SK-N-SH (cell line): ENCODE results near the gene OR51B2. TPM values are rescaled to one million over a fixed set of nuclear protein-coding genes. Genes with fewer than 3 reads are reported as not detected.

Experiments
- CTCF ChIA-PET: fragments of 300-600, 350-600 bp; formaldehyde crosslinking; extraction: SDS; loops from one replicate; lab custom pipeline; 2021; lab: Yijun Ruan, JAX
- POLR2A ChIA-PET: fragments of 350-600 bp; sonication (Branson Sonifier 250); formaldehyde crosslinking; extraction: SDS; loops from one replicate; lab custom pipeline; 2020; ENCODE audit warnings: antibody characterized with exemption, inconsistent platforms; lab: Yijun Ruan, JAX
- DNase-seq: peaks from one replicate; pipeline ENCODE4 v3.0.0; 2012
- H2AFZ ChIP-seq: fragments of 200-600 bp; sonication (generic); 2 replicates; pipeline ENCODE4 v1.8.1; 2016; ENCODE audit warnings: antibody characterized with exemption, mild to moderate bottlenecking, low read depth
- H3F3A ChIP-seq: fragments of 200-600 bp; sonication (generic); replicated peaks from 2 replicates; pipeline ENCODE3; 2016; ENCODE audit warnings: antibody characterized with exemption, mild to moderate bottlenecking; ENCODE audit not compliant: insufficient read depth
- H3K27ac ChIP-seq, 2 experiments: fragments of 200-500 bp in 1 of 2; fragments of 200-600 bp in 1 of 2; sonication (Bioruptor generic) in 1 of 2; sonication (generic), shearing (Covaris generic) in 1 of 2; 2 replicates each; pipeline versions ENCODE4 v1.5.1 to v1.6.1; 2014 to 2016; ENCODE audit warnings: low read depth in 2 of 2, inconsistent platforms in 1 of 2, low read length in 1 of 2, mild to moderate bottlenecking in 1 of 2, mixed read lengths in 1 of 2
- H3K27me3 ChIP-seq: fragments of 200-600 bp; sonication (generic), shearing (Covaris generic); 2 replicates; pipeline ENCODE4 v1.6.1; 2016; ENCODE audit warnings: mixed run types; ENCODE audit not compliant: insufficient read depth
- H3K36me3 ChIP-seq, 2 experiments: fragments of 200-500 bp in 1 of 2; fragments of 200-600 bp in 1 of 2; sonication (Bioruptor generic) in 1 of 2; sonication (generic) in 1 of 2; replicated peaks in 1 of 2; 2 replicates each; pipeline versions ENCODE3 to v1.5.1; 2014 to 2016; ENCODE audit warnings: low read length in 1 of 2, mild to moderate bottlenecking in 1 of 2; ENCODE audit not compliant: insufficient read depth in 2 of 2, control insufficient read depth in 1 of 2
- H3K4me1 ChIP-seq, 2 experiments: fragments of 200-500 bp in 1 of 2; fragments of 200-600 bp in 1 of 2; sonication (Bioruptor generic) in 1 of 2; sonication (generic), shearing (Covaris generic) in 1 of 2; 2 replicates each; pipeline versions ENCODE4 v1.5.1 to v1.6.1; 2014 to 2016; ENCODE audit warnings: low read depth in 1 of 2, low read length in 1 of 2, mixed run types in 1 of 2; ENCODE audit not compliant: insufficient read depth in 2 of 2, control insufficient read depth in 1 of 2
- H3K4me2 ChIP-seq: fragments of 200-600 bp; sonication (generic), shearing (Covaris generic); 2 replicates; pipeline ENCODE4 v1.6.1; 2017; ENCODE audit warnings: mixed run types
- H3K4me3 ChIP-seq, 2 experiments: fragments of 200-500 bp in 1 of 2; fragments of 200-600 bp in 1 of 2; sonication (Bioruptor generic) in 1 of 2; sonication (generic), shearing (Covaris generic) in 1 of 2; 2 replicates each; pipeline versions ENCODE4 v1.5.1 to v1.8.1; 2014 to 2016; ENCODE audit warnings: low read depth in 2 of 2, inconsistent platforms in 1 of 2, low read length in 1 of 2, mild to moderate bottlenecking in 1 of 2, mixed read lengths in 1 of 2, moderate library complexity in 1 of 2
- H3K79me2 ChIP-seq: fragments of 200-600 bp; sonication (generic); 2 replicates; pipeline ENCODE4 v1.8.1; 2017; ENCODE audit warnings: mild to moderate bottlenecking; ENCODE audit not compliant: insufficient read depth
- H3K9ac ChIP-seq: fragments of 200-600 bp; sonication (generic); 2 replicates; pipeline ENCODE4 v1.6.1; 2017; ENCODE audit warnings: mixed run types
- H3K9me2 ChIP-seq: fragments of 200-600 bp; sonication (generic); 2 replicates; pipeline ENCODE4 v1.6.1; 2017; ENCODE audit warnings: mixed run types
- H3K9me3 ChIP-seq: fragments of 200-600 bp; sonication (generic); 2 replicates; pipeline ENCODE4 v1.6.1; 2017; ENCODE audit warnings: mixed run types, mild to moderate bottlenecking, moderate library complexity
- H4K20me1 ChIP-seq: fragments of 200-600 bp; sonication (generic); 2 replicates; pipeline ENCODE4 v1.6.1; 2017; ENCODE audit warnings: mild to moderate bottlenecking, mixed run types; ENCODE audit not compliant: insufficient read depth
- CTCF ChIP-seq: fragments of 200-600 bp; sonication (generic); IDR thresholded peaks from 2 replicates; pipeline ENCODE4 v1.6.1; 2017; ENCODE audit warnings: antibody characterized with exemption, mild to moderate bottlenecking, moderate library complexity
- EP300 ChIP-seq, 2 experiments: IDR thresholded peaks; 2 replicates each; pipeline versions ENCODE4 v1.4.0 to v1.6.1; 2012; ENCODE audit warnings: borderline replicate concordance in 1 of 2, low read depth in 1 of 2, low read length in 1 of 2
- EZH2phosphoT487 ChIP-seq: fragments of 200-600 bp; sonication (generic); IDR thresholded peaks from 2 replicates; pipeline ENCODE4 v1.6.1; 2017; ENCODE audit warnings: low read depth, mixed run types, mild to moderate bottlenecking, antibody characterized with exemption, moderate library complexity, borderline replicate concordance
- FOXJ3 ChIP-seq: sonication (generic); formaldehyde crosslinking; IDR thresholded peaks from 2 replicates; pipeline ENCODE4 v1.5.1; 2020; ENCODE audit warnings: mild to moderate bottlenecking, missing genetic modification reagents
- GATA2 ChIP-seq: sonication (generic); formaldehyde crosslinking; IDR thresholded peaks from 2 replicates; pipeline ENCODE4 v1.5.0; 2020; ENCODE audit warnings: mild to moderate bottlenecking, missing genetic modification reagents
- IRF3 ChIP-seq: fragments of 150-350 bp; IDR thresholded peaks from 2 replicates; pipeline ENCODE4 v1.6.1; 2016; ENCODE audit warnings: mild to moderate bottlenecking, low read depth, low read length
- MAX ChIP-seq: IDR thresholded peaks from 2 replicates; pipeline ENCODE4 v1.4.0; 2012; ENCODE audit warnings: low read depth
- MEF2A ChIP-seq: IDR thresholded peaks from 2 replicates; pipeline ENCODE4 v1.4.0; 2012; ENCODE audit warnings: low read depth, borderline replicate concordance
- MXI1 ChIP-seq: IDR thresholded peaks from 2 replicates; pipeline ENCODE4 v1.6.1; 2012; ENCODE audit warnings: mild to moderate bottlenecking, low read depth, low read length, improper control_type of control experiment
- NFIC ChIP-seq: IDR thresholded peaks from 2 replicates; pipeline ENCODE4 v1.4.0; 2012; ENCODE audit warnings: borderline replicate concordance
- REST ChIP-seq: IDR thresholded peaks from 2 replicates; pipeline ENCODE4 v1.6.1; 2012; ENCODE audit warnings: mild to moderate bottlenecking, low read depth, low read length, moderate library complexity
- RFX5 ChIP-seq: IDR thresholded peaks from 2 replicates; pipeline ENCODE4 v1.6.1; 2012; ENCODE audit warnings: mild to moderate bottlenecking, improper control_type of control experiment, low read length
- RXRA ChIP-seq: IDR thresholded peaks from 2 replicates; pipeline ENCODE4 v1.4.0; 2012; ENCODE audit warnings: low read depth, mild to moderate bottlenecking, borderline replicate concordance
- SIN3A ChIP-seq: IDR thresholded peaks from 2 replicates; pipeline ENCODE4 v1.6.1; 2012; ENCODE audit warnings: low read depth, mild to moderate bottlenecking, low read length, moderate library complexity, borderline replicate concordance
- SMC3 ChIP-seq: IDR thresholded peaks from 2 replicates; pipeline ENCODE4 v1.6.1; 2012; ENCODE audit warnings: low read depth, low read length, improper control_type of control experiment
- TCF12 ChIP-seq: IDR thresholded peaks from 2 replicates; pipeline ENCODE4 v1.4.0; 2012
- USF1 ChIP-seq: IDR thresholded peaks from 2 replicates; pipeline ENCODE4 v1.4.0; 2012; ENCODE audit warnings: low read depth, borderline replicate concordance
- USF2 ChIP-seq: fragments of 150-350 bp; IDR thresholded peaks from 2 replicates; pipeline ENCODE4 v1.6.1; 2017; ENCODE audit warnings: antibody characterized with exemption, low read length, low read depth, borderline replicate concordance
- WGBS: methylation state at CpG from one replicate; pipeline ENCODE4 v1.1.6; 2017; ENCODE audit warnings: low lambda C conversion rate; 5-methylcytosine and 5-hydroxymethylcytosine counted together
- polyA plus RNA-seq, 3 experiments: library from polyadenylated mRNA; depleted of rRNA; stranded (reverse); fragments of >200 nt; gene quantifications; 2 replicates each; pipeline ENCODE4 v1.2.3, GENCODE V29; 2012

The OR51B2 gene
- polyA plus RNA-seq, 1 of the 3 experiments (the other 2 are of a cell fraction): not detected

- no peaks in the 10 kb centered on the region for H4K20me1 ChIP-seq
- 11% methylated on average over 6 of the region's 6 CpGs for WGBS
- H3K9ac ChIP-seq: no peak within 1 kb of the TSS
- no peaks in the 10 kb centered on the region for H3K9me3 ChIP-seq
- H3K27me3 ChIP-seq: no peaks in the 10 kb centered on the region; the same call in 1 of the 2 replicates
- H3K4me1 ChIP-seq: no peaks in the 10 kb centered on the region
- H3K36me3 ChIP-seq: no peaks in the 10 kb centered on the region
- no peaks in the 10 kb centered on the region for H3K9me2 ChIP-seq
- H2AFZ ChIP-seq: no peak within 1 kb of the TSS
- H3K4me2 ChIP-seq: no peak within 1 kb of the TSS
- no peak within 1 kb of the TSS for H3K27ac ChIP-seq
- H3K4me3 ChIP-seq: no peak within 1 kb of the TSS
- no peak for DNase-seq
- H3K79me2 ChIP-seq: no peaks in the 10 kb centered on the region
- H3F3A ChIP-seq: no peaks in the 10 kb centered on the region
- CTCF ChIA-PET: interaction anchor here (1.3 kb wide), 1 partner anchor 9 kb away, joined by 3 read pairs; no protein-coding TSS in a partner anchor
- no peak for TF ChIP-seq MAX
- no peak for TF ChIP-seq USF1
- no peak for TF ChIP-seq USF2
- TF ChIP-seq FOXJ3 (CRISPR knock-in tag): no peak
- TF ChIP-seq TCF12: no peak
- TF ChIP-seq MEF2A: no peak
- TF ChIP-seq RFX5: no peak
- no peak for TF ChIP-seq IRF3
- no peak for TF ChIP-seq GATA2 (CRISPR knock-in tag)
- no peak for TF ChIP-seq SMC3
- TF ChIP-seq NFIC: no peak
- TF ChIP-seq RXRA: no peak
- no peak for TF ChIP-seq EP300 (IDR thresholded peaks at IDR 0.05; ENCODE audit: borderline replicate concordance in 1 of 2, low read depth in 1 of 2, low read length in 1 of 2)
- no peak for TF ChIP-seq CTCF
- TF ChIP-seq REST: no peak
- no peak for TF ChIP-seq MXI1
- no peak for TF ChIP-seq EZH2phosphoT487
- TF ChIP-seq SIN3A: no peak
- POLR2A ChIA-PET: no interaction called here
Measured at GRCh38 chr11:5343474-5344335, 19.6 kb upstream of the OR51B2 start, which contains the start of gene OR51B5. Gene OR51B5, minus strand, starts transcription at chr11:5343524. Its CDS starts 0 bp downstream, at chr11:5343524.
